Endothelial cell of umbilical vein (primary cell): Measurements from ENCODE around the gene NDUFA11. TPM values are rescaled to one million over a fixed set of nuclear protein-coding genes. Genes with fewer than 3 reads are reported as not detected.

Experiments
- BruUV-seq: library from RNA; stranded (reverse); fragments of 400-500 nt; replicated peaks from 2 replicates; lab custom pipeline; 2021; lab: Mats Ljungman, UMichigan
- CTCF ChIA-PET: fragments of 300-600, 350-600 bp; sonication (Branson Sonifier 250); formaldehyde crosslinking; loops from one replicate; lab custom pipeline; 2021; ENCODE audit warnings: antibody characterized with exemption, inconsistent platforms; lab: Charles Lee
- POLR2A ChIA-PET: fragments of 300-600, 350-600 bp; sonication (Branson Sonifier 250); formaldehyde crosslinking; loops from one replicate; lab custom pipeline; 2021; ENCODE audit warnings: antibody characterized with exemption, inconsistent platforms; lab: Charles Lee
- DNase-seq: peaks from one replicate; pipeline ENCODE4 v3.0.0-alpha.2; 2011; ENCODE audit warnings: low read depth, low spot score
- FAIRE-seq: peaks from 2 replicates; lab custom pipeline; 2011; peaks lifted over from hg19 to GRCh38; lab: Jason Lieb, UNC
- H2AFZ ChIP-seq: 2 replicates; pipeline ENCODE4 v1.6.0; 2012; ENCODE audit warnings: low read depth, low read length, control low read depth, inconsistent platforms
- H3K27ac ChIP-seq: 2 replicates; pipeline ENCODE4 v1.5.1; 2011; ENCODE audit warnings: low read depth, mild to moderate bottlenecking, control low read depth, low read length, moderate library complexity; ENCODE audit not compliant: insufficient read depth
- H3K27me3 ChIP-seq, 2 experiments: 2 replicates each; pipeline versions ENCODE4 v1.6.0 to v1.6.1; 2011; ENCODE audit warnings: low read length in 2 of 2, mixed read lengths in 1 of 2; ENCODE audit not compliant: control insufficient read depth in 2 of 2, insufficient read depth in 2 of 2
- H3K36me3 ChIP-seq, 2 experiments: 2 replicates in 1 of 2; 3 replicates in 1 of 2; pipeline ENCODE4 v1.5.1; 2011; ENCODE audit warnings: low read length in 2 of 2, mild to moderate bottlenecking in 1 of 2, moderate library complexity in 1 of 2; ENCODE audit not compliant: control insufficient read depth in 2 of 2, insufficient read depth in 2 of 2; ENCODE audit errors: extremely low read depth in 1 of 2
- H3K4me1 ChIP-seq: 3 replicates; pipeline ENCODE4 v1.5.1; 2011; ENCODE audit warnings: mild to moderate bottlenecking, low read length; ENCODE audit not compliant: control insufficient read depth, insufficient read depth; ENCODE audit errors: extremely low read depth
- H3K4me2 ChIP-seq: 2 replicates; pipeline ENCODE4 v1.6.1; 2011; ENCODE audit warnings: low read length, control low read depth, mixed read lengths; ENCODE audit not compliant: insufficient read depth
- H3K4me3 ChIP-seq, 3 experiments: fragments of 200-600 bp in 1 of 3; sonication (generic), shearing (Covaris generic) in 1 of 3; replicated peaks in 1 of 3; 2 replicates each; pipeline ENCODE4 v1.5.1; 2011 to 2016; ENCODE audit warnings: control low read depth in 3 of 3, low read length in 3 of 3, mild to moderate bottlenecking in 2 of 3, inconsistent platforms in 1 of 3, low read depth in 1 of 3, moderate library complexity in 1 of 3; ENCODE audit not compliant: insufficient read depth in 1 of 3
- H3K79me2 ChIP-seq: 2 replicates; pipeline ENCODE4 v1.6.0; 2012; ENCODE audit warnings: low read length, inconsistent platforms; ENCODE audit not compliant: control insufficient read depth, insufficient read depth
- H3K9ac ChIP-seq: replicated peaks from 2 replicates; pipeline ENCODE3; 2011; ENCODE audit warnings: low read length, control low read depth; ENCODE audit not compliant: insufficient read depth; ENCODE audit errors: extremely low read depth
- H3K9me1 ChIP-seq: replicated peaks from 3 replicates; pipeline ENCODE4 v1.6.0; 2011; ENCODE audit warnings: mild to moderate bottlenecking, low read length; ENCODE audit not compliant: control insufficient read depth, insufficient read depth; ENCODE audit errors: extremely low read depth
- H3K9me3 ChIP-seq: replicated peaks from 2 replicates; pipeline ENCODE4 v1.5.1; 2012; ENCODE audit warnings: low read length, inconsistent platforms; ENCODE audit not compliant: control insufficient read depth, insufficient read depth
- H4K20me1 ChIP-seq: replicated peaks from 2 replicates; pipeline ENCODE3; 2011; ENCODE audit warnings: mild to moderate bottlenecking, low read length; ENCODE audit not compliant: control insufficient read depth, insufficient read depth; ENCODE audit errors: extremely low read depth
- CTCF ChIP-seq, 2 donors: IDR thresholded peaks; 1 replicate in 1 of 2; 2 replicates in 1 of 2; pipeline ENCODE4 v1.5.1; 2011; ENCODE audit warnings: low read length in 2 of 2, mild to moderate bottlenecking in 2 of 2, moderate library complexity in 2 of 2, control low read depth in 1 of 2, inconsistent platforms in 1 of 2, low read depth in 1 of 2; ENCODE audit not compliant: insufficient read depth in 1 of 2; ENCODE audit errors: extremely low read depth in 1 of 2
- EZH2 ChIP-seq: IDR thresholded peaks from 2 replicates; pipeline ENCODE4 v1.6.1; 2012; ENCODE audit warnings: borderline replicate concordance, low read depth, mild to moderate bottlenecking, moderate library complexity, low read length, inconsistent platforms; ENCODE audit not compliant: severe bottlenecking
- FOS ChIP-seq: IDR thresholded peaks from 2 replicates; pipeline ENCODE4 v1.6.1; 2011; ENCODE audit warnings: mild to moderate bottlenecking, low read length, moderate library complexity, borderline replicate concordance; ENCODE audit not compliant: insufficient read depth
- GATA2 ChIP-seq: IDR thresholded peaks from 2 replicates; pipeline ENCODE4 v1.7.0; 2011; ENCODE audit warnings: low read depth, mild to moderate bottlenecking, moderate library complexity, mixed read lengths, low read length; ENCODE audit not compliant: insufficient read length, insufficient read depth
- JUN ChIP-seq: IDR thresholded peaks from 2 replicates; pipeline ENCODE4 v1.6.1; 2011; ENCODE audit warnings: borderline replicate concordance, low read depth; ENCODE audit not compliant: insufficient read length, insufficient read depth
- MAX ChIP-seq: IDR thresholded peaks from 2 replicates; pipeline ENCODE4 v1.6.1; 2011; ENCODE audit not compliant: insufficient read depth, insufficient read length
- MYC ChIP-seq: IDR thresholded peaks from one replicate; pipeline ENCODE4 v1.6.1; 2011; ENCODE audit warnings: mild to moderate bottlenecking, low read depth, low read length
- POLR2A ChIP-seq: IDR thresholded peaks from 2 replicates; pipeline ENCODE4 v1.6.1; 2012; ENCODE audit warnings: low read depth, mild to moderate bottlenecking, control low read depth, low read length
- POLR2AphosphoS5 ChIP-seq: IDR thresholded peaks from 2 replicates; pipeline ENCODE4 v1.6.1; 2012; ENCODE audit warnings: low read depth, mild to moderate bottlenecking, control low read depth, low read length, moderate library complexity; ENCODE audit not compliant: insufficient read depth
- dilution Hi-C: fragments of 300-500 bp; cut with MboI; formaldehyde crosslinking; loops from one replicate; pipeline ENCODE4 v1.15.0; 2019; ENCODE audit warnings: low sequenced_read_pairs; ENCODE audit not compliant: extremely low pct_ligation_motif_present
- intact Hi-C: fragments of 100-400 bp; cut with micrococcal nuclease; formaldehyde crosslinking; loops from one replicate; pipeline ENCODE4 v1.10.0; 2022
- polyA plus RNA-seq, 4 experiments: library from polyadenylated mRNA; depleted of rRNA in 3 of 4; stranded (reverse) in 3 of 4; unstranded in 1 of 4; fragments of >200 nt; gene quantifications; 2 replicates each; pipeline versions ENCODE4 v1.2.1 to v1.2.3, GENCODE V29; 2011 to 2012; ENCODE audit warnings: missing spikeins in 1 of 4
- total RNA-seq: library from RNA; stranded (reverse); gene quantifications from 2 replicates; pipeline ENCODE4 v1.2.3, GENCODE V29; 2021

NDUFA11 gene
- total and polyA plus RNA-seq, 2 donors (not counting 3 experiments of a cell fraction or from before 2014, with no cell fraction given) = 281 to 876 TPM

GRCh38 chr19:5918463-5919079 is 15.0 kb upstream of the NDUFA11 start:
- Histone ChIP-seq H3K9ac (no peak overlapping the region), H3K4me3 (no peak overlapping the region), H2AFZ (no peak overlapping the region), H3K9me1 (no peaks in the 10 kb centered on the region), H3K4me1 (no peaks in the 10 kb centered on the region), H4K20me1 (no peaks in the 10 kb centered on the region), H3K27me3 (no peaks in the 10 kb centered on the region), H3K79me2 (no peaks in the 10 kb centered on the region), H3K4me2 (no peak overlapping the region), H3K27ac (no peak overlapping the region), H3K36me3 (peaks cover 7 to 32% of the 10 kb centered on the region in 2 experiments), H3K9me3 (no peaks in the 10 kb centered on the region)
- no peak for FAIRE-seq
- intact Hi-C loops = no loop called here
- no peak for TF ChIP-seq CTCF (IDR thresholded peaks at IDR 0.05; ENCODE audit: extremely low read depth in 1 of 2, insufficient read depth in 1 of 2, low read depth in 1 of 2, low read length in 2 of 2)
- no peak for TF ChIP-seq POLR2A
- no peak for TF ChIP-seq MAX
- TF ChIP-seq POLR2AphosphoS5 = no peak
- no peak for TF ChIP-seq EZH2
- TF ChIP-seq FOS = no peak
- TF ChIP-seq GATA2 = no peak
- TF ChIP-seq JUN = no peak
- no peak for TF ChIP-seq MYC
- ChIA-PET CTCF (no interaction called here), POLR2A (no interaction called here)
- DNase-seq = no peak
- dilution Hi-C loops = no loop called here
- BruUV-seq = no TSS peak
